Omental fat pad (tissue), 4 donors: ENCODE results near the gene FN3K. TPM values are rescaled to one million over a fixed set of nuclear protein-coding genes. Genes with fewer than 3 reads are reported as not detected.
A peak's percentile ranks its signal among the peaks of the same experiment; 100 is the strongest.

ENCODE experiments used
- ATAC-seq: fragments of 150-250 bp; one replicate; pipeline ENCODE4 v1.9.1; 2016; ENCODE audit warnings: mild to moderate bottlenecking, moderate library complexity; ENCODE audit not compliant: low FRiP score
- DNase-seq: peaks from one replicate; pipeline ENCODE4 v3.0.0-alpha.2; 2019; ENCODE audit warnings: low spot score
- CTCF ChIP-seq, 3 donors: fragments of 450-650 bp; IDR thresholded peaks; one replicate each; pipeline ENCODE4 v1.5.1; 2016 to 2017; ENCODE audit warnings: antibody characterized with exemption in 3 of 3, mild to moderate bottlenecking in 3 of 3, moderate library complexity in 2 of 3
- total RNA-seq, 4 donors: library from RNA; depleted of rRNA; stranded (reverse); fragments of >200 nt; gene quantifications; one replicate each; pipeline ENCODE4 v1.1.0, GENCODE V29; 2016

FN3K gene
- total RNA-seq, 4 donors from 2014 or later: 2.8 to 13.0 (median 7.5) TPM

GRCh38 chr17:82698065-82698973 is 37.1 kb upstream of the FN3K start, which contains the start of gene RAB40B:
TSS of gene RAB40B (minus strand) at chr17:82698698. CDS start at chr17:82698596, 102 bp downstream.
- DNase-seq (peak; percentile 94), ATAC-seq (peak; percentile 99)
- TF ChIP-seq CTCF (IDR thresholded peaks at IDR 0.05): no peak

GRCh38 chr17:82698974-82699442 is 36.4 kb upstream of the FN3K start:
- no peak for DNase-seq
- no peak for TF ChIP-seq CTCF (IDR thresholded peaks at IDR 0.05)
- ATAC-seq: no peak

- no peak for TF ChIP-seq CTCF (IDR thresholded peaks at IDR 0.05)
- no peak for ATAC-seq
- no peak for DNase-seq
Measured at GRCh38 chr17:82699551-82699950, 35.9 kb upstream of the FN3K start.

GRCh38 chr17:82702231-82702927 is 33.0 kb upstream of the FN3K start:
- TF ChIP-seq CTCF (IDR thresholded peaks at IDR 0.05): no peak
- DNase-seq: no peak

GRCh38 chr17:82703036-82703745 is 32.2 kb upstream of the FN3K start:
- ATAC-seq: no peak
- TF ChIP-seq CTCF (IDR thresholded peaks at IDR 0.05): no peak
- no peak for DNase-seq

More at GRCh38 chr17:82702231-82702927, 33.0 kb upstream of the FN3K start:
- no peak for ATAC-seq

- ATAC-seq (no peak), DNase-seq (no peak)
- TF ChIP-seq CTCF (IDR thresholded peaks at IDR 0.05): no peak
Measured at GRCh38 chr17:82703935-82704865, 31.2 kb upstream of the FN3K start.
